Cardiac muscle cell (in vitro differentiated cells and primary cell): ENCODE results near the gene B4GALT1. TPM values are rescaled to one million over a fixed set of nuclear protein-coding genes. Genes with fewer than 3 reads are reported as not detected.

Experiments used
- DNase-seq, 2 donors: peaks; one replicate each; pipeline versions ENCODE4 v3.0.0 to v3.0.0-alpha.2; 2010 to 2017; ENCODE audit warnings: low read depth in 1 of 2, low spot score in 1 of 2
- H3K27ac ChIP-seq: fragments of 200-600 bp; sonication (generic); 2 replicates; pipeline ENCODE4 v1.5.1; 2016
- H3K27me3 ChIP-seq: fragments of 200-600 bp; sonication (generic); 2 replicates; pipeline ENCODE4 v1.6.0; 2016; ENCODE audit warnings: control low read depth
- H3K36me3 ChIP-seq: fragments of 200-600 bp; sonication (generic); 2 replicates; pipeline ENCODE4 v1.5.1; 2016; ENCODE audit warnings: control low read depth
- H3K4me1 ChIP-seq: fragments of 200-600 bp; sonication (generic); 2 replicates; pipeline ENCODE4 v1.8.1; 2017; ENCODE audit warnings: low read depth, mild to moderate bottlenecking, mixed run types
- H3K4me3 ChIP-seq: fragments of 200-600 bp; sonication (generic); 2 replicates; pipeline ENCODE4 v1.5.1; 2016; ENCODE audit warnings: mild to moderate bottlenecking
- H3K9me3 ChIP-seq: fragments of 200-600 bp; sonication (generic); 2 replicates; pipeline ENCODE4 v1.5.1; 2017; ENCODE audit warnings: low read depth, mild to moderate bottlenecking, control low read depth
- CTCF ChIP-seq: IDR thresholded peaks from 2 replicates; pipeline ENCODE4 v1.5.1; 2012; ENCODE audit warnings: low read depth, mild to moderate bottlenecking, low read length
- polyA plus RNA-seq: library from polyadenylated mRNA; unstranded; fragments of >200 nt; fragmentation: Nextera tagmentation; extraction: Ambion mirVana; gene quantifications from 2 replicates; pipeline ENCODE4 v1.2.1, GENCODE V29; 2016
- total RNA-seq: library from RNA; depleted of rRNA; stranded (reverse); fragments of >200 nt; gene quantifications from 2 replicates; pipeline ENCODE4 v1.2.3, GENCODE V29; 2016

The B4GALT1 gene
- total RNA-seq: 24.8 and 33.6 TPM in 2 replicates
- polyA plus RNA-seq: 22.1 and 30.0 TPM in 2 replicates

GRCh38 chr9:33167084-33167971 is at the start of gene B4GALT1:
Gene B4GALT1 (minus strand): TSS chr9:33167336. CDS start chr9:33167169, 167 bp downstream.
- peak; percentile 1 for TF ChIP-seq CTCF
- Histone ChIP-seq H3K4me1 (peaks cover 46% of the 10 kb centered on the region), H3K4me3 (peak within 1 kb of the TSS; percentile 64), H3K9me3 (no peaks in the 10 kb centered on the region), H3K36me3 (no peaks in the 10 kb centered on the region), H3K27ac (peak within 1 kb of the TSS; percentile 88), H3K27me3 (no peaks in the 10 kb centered on the region)
- peak; percentile 94 to 98 for DNase-seq

GRCh38 chr9:33211695-33212393 is 44.7 kb upstream of the B4GALT1 start:
- H3K36me3 ChIP-seq: no peaks in the 10 kb centered on the region
- no peak overlapping the region for H3K4me3 ChIP-seq
- no peak for TF ChIP-seq CTCF
- H3K27me3 ChIP-seq: peaks cover 2% of the 10 kb centered on the region
- H3K27ac ChIP-seq: peak overlapping the region; percentile 8
- no peaks in the 10 kb centered on the region for H3K9me3 ChIP-seq
- H3K4me1 ChIP-seq: peaks cover 7% of the 10 kb centered on the region
- peak; percentile 49 to 60 for DNase-seq

- Histone ChIP-seq H3K27me3 (no peaks in the 10 kb centered on the region), H3K4me1 (peaks cover 7% of the 10 kb centered on the region), H3K27ac (no peak overlapping the region), H3K4me3 (no peak overlapping the region), H3K36me3 (no peaks in the 10 kb centered on the region), H3K9me3 (no peaks in the 10 kb centered on the region)
- no peak for TF ChIP-seq CTCF
- DNase-seq: no peak
These were observed 43.0 kb upstream of the B4GALT1 start for GRCh38 chr9:33210006-33210715.

GRCh38 chr9:33209394-33209793 is 42.3 kb upstream of the B4GALT1 start:
- H3K4me1 ChIP-seq: peaks cover 7% of the 10 kb centered on the region
- no peak overlapping the region for H3K4me3 ChIP-seq
- no peaks in the 10 kb centered on the region for H3K27me3 ChIP-seq
- DNase-seq: no peak
- no peaks in the 10 kb centered on the region for H3K36me3 ChIP-seq
- H3K9me3 ChIP-seq: no peaks in the 10 kb centered on the region
- TF ChIP-seq CTCF: no peak
- H3K27ac ChIP-seq: no peak overlapping the region

- Histone ChIP-seq H3K36me3 (no peaks in the 10 kb centered on the region), H3K27me3 (no peaks in the 10 kb centered on the region), H3K27ac (no peak overlapping the region)
These were observed 35.5 kb upstream of the B4GALT1 start for GRCh38 chr9:33202552-33203201.

More at GRCh38 chr9:33202552-33203201, 35.5 kb upstream of the B4GALT1 start:
- peak in 1 of 2 donors; percentile 95 for DNase-seq
- Histone ChIP-seq H3K4me1 (no peaks in the 10 kb centered on the region), H3K4me3 (no peak overlapping the region), H3K9me3 (no peaks in the 10 kb centered on the region)
- TF ChIP-seq CTCF: peak; percentile 30
